Measurements from ENCODE around the gene DSCAML1.
"Not testable (repeated sequence)": the region's sequence is repeated elsewhere in the genome, so short reads cannot be mapped to it uniquely, and the experiment has no call there.

The DSCAML1 gene

GRCh38 chr11:117819096-117820040 is 22.4 kb upstream of the DSCAML1 start:
- peak; percentile 75 for DNase-seq (ENCODE audit: low spot score)

- no peak for DNase-seq (ENCODE audit: low spot score)
These were observed 21.2 kb upstream of the DSCAML1 start for GRCh38 chr11:117818041-117818873.

DNA sequence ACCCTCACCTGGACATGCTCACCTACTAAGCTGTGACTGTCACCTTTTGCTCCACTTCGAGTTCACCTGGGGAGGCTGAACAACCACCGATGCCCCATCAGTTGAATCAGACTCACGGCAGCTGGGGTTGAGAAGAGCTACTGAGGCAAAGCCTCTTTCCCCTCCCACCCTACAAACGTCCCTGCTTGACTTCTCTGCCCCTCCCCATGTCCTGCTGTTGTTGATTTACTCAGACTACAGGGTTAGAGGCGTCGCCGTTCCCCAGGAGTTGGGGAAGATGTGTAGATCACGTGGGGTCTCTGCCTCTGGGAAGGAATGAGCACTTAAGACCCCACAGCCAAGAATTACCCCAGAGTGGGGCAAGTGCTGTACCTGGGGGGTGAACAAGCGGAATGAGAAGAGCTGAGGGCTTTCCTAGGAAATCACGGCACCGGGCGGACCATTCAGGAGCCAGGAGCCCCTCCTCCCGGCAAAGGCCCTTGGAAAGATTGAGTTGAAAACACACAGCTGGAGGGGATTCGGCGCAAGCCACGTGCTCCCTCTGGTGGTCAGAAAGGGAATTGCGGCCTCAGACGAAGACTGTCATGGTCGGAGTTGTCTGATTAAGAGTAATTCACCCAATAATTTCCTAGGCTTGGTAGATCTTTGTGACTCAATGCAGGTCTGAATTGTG is 20.5 kb upstream of the DSCAML1 start:
- DNase-seq (ENCODE audit: low spot score), result peak; percentile 64

DNA sequence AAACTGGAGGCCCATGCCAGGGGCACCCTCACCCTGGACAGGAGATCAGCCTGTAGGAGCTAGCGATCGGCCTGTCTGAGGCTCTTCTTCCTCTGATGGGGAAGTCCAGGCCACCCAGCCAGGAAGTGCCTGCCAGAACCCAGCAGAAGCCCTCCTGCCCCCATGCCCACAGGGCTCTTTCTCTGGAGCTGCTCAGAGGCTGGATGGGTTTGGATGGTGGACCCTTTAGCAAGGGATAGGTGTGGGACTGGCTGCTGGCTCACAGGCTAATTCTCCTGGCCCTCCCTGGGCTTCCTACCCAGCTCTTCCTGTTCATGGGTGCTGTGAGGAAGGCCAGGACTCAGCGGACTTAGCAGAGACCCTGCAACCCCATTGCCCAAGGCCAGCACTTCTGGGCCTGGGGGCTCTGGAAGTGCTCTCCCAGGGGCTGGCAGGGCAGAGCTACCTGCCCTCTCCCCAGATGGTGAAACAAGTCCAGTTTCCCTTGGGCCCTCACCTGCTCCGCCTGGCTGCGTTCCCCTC is 19.9 kb upstream of the DSCAML1 start:
- no peak for DNase-seq (ENCODE audit: low spot score)

DNA sequence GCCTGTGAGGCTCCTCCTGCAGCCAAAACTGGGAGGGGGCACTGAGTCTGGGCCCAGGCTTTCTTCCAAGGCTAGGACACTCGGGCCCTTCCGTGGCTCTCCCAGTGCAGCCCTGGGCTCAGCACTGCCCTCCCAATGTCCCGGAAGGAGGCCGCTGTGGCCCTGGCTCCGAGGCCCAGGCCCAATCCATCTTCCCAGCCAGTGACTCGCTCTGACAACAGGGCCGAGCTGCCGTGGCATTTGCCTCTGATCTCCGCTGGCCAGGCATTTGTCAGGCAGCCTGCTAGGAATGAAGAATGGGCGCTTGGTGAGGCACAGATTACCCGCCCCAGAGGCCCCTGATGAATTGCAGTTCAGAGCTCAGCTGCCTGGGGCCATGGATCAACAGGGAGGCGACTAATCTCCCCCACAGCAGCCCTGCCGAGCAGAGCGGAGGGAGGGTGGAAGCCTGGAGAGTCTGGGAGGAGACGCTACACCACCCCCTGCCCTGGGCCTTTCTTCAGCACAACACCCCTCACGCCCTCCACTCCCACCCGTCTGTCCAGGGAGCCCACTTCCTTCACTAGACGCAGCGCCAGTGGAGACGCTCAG is 19.2 kb upstream of the DSCAML1 start:
- DNase-seq (ENCODE audit: low spot score), result no peak

DNA sequence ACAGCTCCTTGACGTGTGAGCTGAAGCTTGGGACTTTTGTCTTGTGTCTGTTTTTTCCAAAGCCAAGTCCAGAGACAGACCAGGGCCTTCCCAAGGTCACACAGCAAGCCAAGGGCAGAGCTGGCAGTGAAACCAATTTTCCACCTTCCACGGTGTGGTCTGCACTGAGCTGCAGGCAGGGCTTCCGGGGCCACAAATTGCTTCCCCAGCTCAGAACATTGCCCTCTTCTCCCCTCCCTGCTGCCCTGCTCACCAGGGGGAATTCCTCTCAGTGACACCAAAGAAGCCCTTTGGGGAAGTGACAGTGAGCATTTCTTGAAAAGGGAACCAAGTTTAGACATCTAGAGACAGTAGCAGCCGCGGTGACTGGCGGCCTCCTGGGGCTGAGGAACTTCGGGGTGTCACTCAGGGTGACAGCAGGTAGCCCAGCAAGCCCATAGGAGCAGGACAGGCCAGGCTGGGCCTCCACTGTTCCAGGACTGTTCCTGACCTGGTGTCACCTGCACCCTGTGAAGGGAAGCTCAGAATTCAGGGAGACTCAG is 18.3 kb upstream of the DSCAML1 start:
- no peak for DNase-seq (ENCODE audit: low spot score)

DNA sequence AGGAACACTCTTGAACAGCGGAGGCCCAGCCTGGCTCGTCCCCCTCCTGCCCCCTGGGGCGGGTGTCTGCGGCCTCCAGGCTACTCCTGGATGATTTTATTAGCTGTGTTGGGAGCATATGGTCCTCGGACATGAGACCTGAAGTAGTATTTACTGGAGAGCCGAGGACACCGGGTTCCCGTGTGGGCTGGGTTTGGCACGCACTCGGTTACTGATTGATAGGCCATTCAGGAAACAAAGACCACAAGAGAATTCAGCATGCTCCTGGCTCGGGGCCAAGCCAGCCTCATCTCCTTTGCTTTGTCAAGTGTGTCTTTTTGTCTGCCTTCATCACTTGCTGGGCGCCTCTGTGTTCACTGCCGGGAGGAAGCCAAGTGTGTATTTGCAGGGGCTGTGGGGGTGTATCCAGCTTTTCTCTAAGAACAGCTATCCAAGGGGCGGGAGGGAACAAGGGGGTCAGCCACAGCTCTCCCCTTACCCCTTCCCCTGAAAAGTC is 17.8 kb upstream of the DSCAML1 start:
- no peak for DNase-seq (ENCODE audit: low spot score)

- DNase-seq (ENCODE audit: low spot score), result no peak
These were observed 17.3 kb upstream of the DSCAML1 start for GRCh38 chr11:117814204-117814765.

DNA sequence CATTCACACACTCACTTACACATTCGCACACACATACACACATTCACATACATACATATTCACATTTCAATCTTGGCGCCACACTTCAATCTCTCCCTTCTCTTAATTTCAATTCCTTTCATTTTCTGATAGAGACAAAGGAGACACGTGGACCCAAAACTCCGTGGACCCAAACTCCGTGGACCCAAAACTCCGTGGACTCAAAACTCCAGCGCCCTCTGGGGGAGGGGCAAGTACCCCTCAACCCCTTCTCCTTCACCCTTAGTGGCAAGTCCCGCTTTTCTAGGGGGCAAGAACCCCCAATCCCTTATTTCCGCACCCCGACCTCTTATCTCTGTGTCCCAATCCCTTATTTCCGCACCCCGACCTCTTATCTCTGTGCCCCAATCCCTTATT is 13.0 kb upstream of the DSCAML1 start:
- not testable (repeated sequence) for DNase-seq (ENCODE audit: low spot score)

- DNase-seq (ENCODE audit: low spot score), result peak; percentile 78
These were observed 12.4 kb upstream of the DSCAML1 start for GRCh38 chr11:117809236-117810055.

DNA sequence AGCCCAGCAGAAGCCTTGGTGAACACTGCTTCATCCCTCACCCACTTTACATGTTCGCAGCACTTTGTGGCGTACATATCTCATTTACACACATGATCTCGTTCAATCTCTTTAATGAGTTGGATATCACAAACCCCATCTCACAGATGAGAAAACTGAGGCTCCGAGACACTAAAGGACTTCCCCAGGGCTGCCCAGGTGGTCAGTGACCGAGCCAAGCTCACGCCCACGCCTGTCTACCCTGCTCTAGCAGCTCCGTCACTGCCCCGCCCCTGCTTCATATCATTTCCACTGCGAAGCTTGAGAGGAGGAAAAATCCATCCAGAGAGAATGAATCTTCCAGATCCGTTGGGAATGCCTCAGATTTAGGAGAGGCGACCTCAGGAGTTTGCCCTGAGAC is 11.8 kb upstream of the DSCAML1 start:
- no peak for DNase-seq (ENCODE audit: low spot score)

DNA sequence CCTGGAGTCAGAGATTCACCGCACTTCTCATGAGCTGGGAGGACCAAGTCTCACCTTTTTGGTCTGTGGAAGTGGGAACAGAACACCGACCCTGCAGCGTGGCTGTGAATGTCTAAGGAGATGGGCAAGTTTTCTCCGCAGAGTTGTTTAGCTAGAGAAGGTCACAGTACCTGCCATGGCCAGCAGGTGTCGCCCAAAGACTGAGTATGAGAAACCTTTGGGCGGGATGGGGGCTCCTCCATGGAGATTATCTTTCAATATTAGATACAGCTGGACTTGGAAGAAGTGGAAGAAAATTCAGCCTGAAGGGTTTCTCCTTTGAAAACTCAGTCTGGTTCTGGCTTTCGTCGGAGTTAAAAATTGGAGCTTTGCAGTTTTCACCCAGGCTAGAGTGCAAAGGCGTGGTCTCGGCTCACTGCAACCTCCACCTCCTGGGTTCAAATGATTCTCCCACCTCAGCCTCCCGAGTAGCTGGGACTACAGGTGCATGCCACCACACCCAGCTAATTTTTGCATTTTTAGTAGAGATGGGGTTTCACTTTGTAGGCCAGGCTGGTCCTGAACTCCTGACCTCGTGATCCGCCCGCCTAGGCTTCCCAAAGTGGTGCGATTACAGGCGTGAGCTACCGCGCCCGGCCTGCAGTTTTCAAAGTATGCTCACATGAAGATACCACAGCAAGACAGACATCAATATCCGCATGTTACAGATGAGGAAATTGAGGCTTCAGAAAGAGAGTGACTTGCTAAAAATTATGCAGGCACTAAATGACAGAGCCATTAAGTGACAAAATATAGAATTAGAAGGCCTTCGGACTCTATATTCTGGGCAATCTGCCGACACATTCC is 10.7 kb upstream of the DSCAML1 start:
- DNase-seq (ENCODE audit: low spot score), result peak; percentile 48

GRCh38 chr11:117806846-117807245 is 9.8 kb upstream of the DSCAML1 start:
- DNase-seq (ENCODE audit: low spot score), result no peak

- no peak for DNase-seq (ENCODE audit: low spot score)
These were observed 8.0 kb upstream of the DSCAML1 start for GRCh38 chr11:117805045-117805444.

DNA sequence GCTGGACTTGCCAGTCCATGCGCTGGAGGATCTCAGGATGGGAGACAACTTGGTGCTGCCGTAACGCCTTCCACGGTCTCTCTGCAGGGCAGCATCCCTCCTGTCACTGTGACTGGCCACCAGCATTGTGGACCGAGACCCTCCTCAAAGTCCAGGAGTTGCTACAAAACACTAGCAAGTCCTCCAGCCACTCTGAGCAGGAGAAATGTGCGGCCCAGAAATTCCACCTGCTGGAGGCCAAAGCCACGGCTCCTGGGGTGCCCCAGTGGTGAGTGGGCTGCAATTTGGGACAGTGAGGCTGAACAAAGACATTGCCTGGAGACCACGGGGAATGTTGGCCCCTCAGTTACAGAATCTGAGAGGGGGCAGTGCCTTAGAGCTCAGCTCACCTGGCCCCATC is 6.9 kb upstream of the DSCAML1 start:
- DNase-seq (ENCODE audit: low spot score), result no peak

DNA sequence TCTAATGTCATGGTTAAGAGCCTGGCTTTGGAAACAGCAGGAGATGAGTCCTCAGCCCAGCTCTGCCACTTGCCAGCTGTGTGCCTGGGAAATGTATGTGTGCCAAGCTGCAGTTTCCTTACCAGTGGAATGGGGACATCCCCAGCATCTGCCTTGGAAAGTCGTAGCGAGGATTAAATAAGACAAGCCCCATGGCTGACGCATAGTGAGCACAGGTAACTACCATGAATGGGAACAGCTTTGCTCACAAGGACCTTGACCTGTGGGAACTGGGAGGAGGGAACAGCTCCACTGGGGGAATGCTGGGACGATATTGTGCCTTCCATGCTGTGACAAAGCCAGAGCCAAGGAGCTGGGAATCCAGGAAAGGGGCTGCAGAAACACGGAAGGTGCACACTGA is 2.6 kb upstream of the DSCAML1 start:
- no peak for DNase-seq (ENCODE audit: low spot score)

- no peak for DNase-seq (ENCODE audit: low spot score)
These were observed 552 bp downstream of the DSCAML1 start for GRCh38 chr11:117796456-117796871.

- DNase-seq (ENCODE audit: low spot score), result no peak
These were observed 1.2 kb downstream of the DSCAML1 start for GRCh38 chr11:117795638-117796455.

Measured in HuH-7.5 (cell line).